DOHH2 (cell line): Measurements from ENCODE around the gene PTPN14.
A peak's percentile ranks its signal among the peaks of the same experiment; 100 is the strongest.

Experiments used
- H3F3A ChIP-seq: fragments of 200-600 bp; sonication (generic), shearing (Covaris generic); 2 replicates; pipeline ENCODE4 v1.6.0; 2016; ENCODE audit warnings: antibody characterized with exemption, mild to moderate bottlenecking; ENCODE audit not compliant: control insufficient read depth, insufficient read depth
- H3K27ac ChIP-seq: fragments of 200-600 bp; sonication (generic); 2 replicates; pipeline ENCODE4 v1.5.1; 2014; ENCODE audit warnings: low read depth, mild to moderate bottlenecking, low read length, moderate library complexity
- H3K27me3 ChIP-seq: fragments of 200-600 bp; sonication (generic); 2 replicates; pipeline ENCODE4 v1.6.1; 2014; ENCODE audit warnings: mild to moderate bottlenecking, low read length, mixed read lengths; ENCODE audit not compliant: control insufficient read depth
- H3K36me3 ChIP-seq: fragments of 200-600 bp; sonication (generic); 2 replicates; pipeline ENCODE4 v1.6.1; 2014; ENCODE audit warnings: mild to moderate bottlenecking, low read length, moderate library complexity, mixed read lengths; ENCODE audit not compliant: control insufficient read depth
- H3K4me1 ChIP-seq: fragments of 200-600 bp; sonication (generic); 2 replicates; pipeline ENCODE4 v1.6.1; 2014; ENCODE audit warnings: mild to moderate bottlenecking, low read length, mixed read lengths; ENCODE audit not compliant: control insufficient read depth
- H3K4me2 ChIP-seq: fragments of 200-600 bp; sonication (generic); 2 replicates; pipeline ENCODE4 v1.6.0; 2014; ENCODE audit warnings: mild to moderate bottlenecking, low read length, moderate library complexity
- H3K4me3 ChIP-seq: fragments of 200-600 bp; sonication (generic); 2 replicates; pipeline ENCODE4 v1.5.1; 2014; ENCODE audit warnings: mild to moderate bottlenecking, low read length, mixed read lengths
- H3K79me2 ChIP-seq: fragments of 200-600 bp; sonication (generic); 2 replicates; pipeline ENCODE4 v1.6.1; 2014; ENCODE audit warnings: mild to moderate bottlenecking, low read length, mixed read lengths; ENCODE audit not compliant: control insufficient read depth
- H3K9me2 ChIP-seq: fragments of 200-600 bp; sonication (generic); replicated peaks from 2 replicates; pipeline ENCODE4 v1.6.1; 2014; ENCODE audit warnings: mild to moderate bottlenecking, low read length, mixed read lengths; ENCODE audit not compliant: control insufficient read depth
- H3K9me3 ChIP-seq: fragments of 200-600 bp; sonication (generic); 2 replicates; pipeline ENCODE4 v1.6.1; 2014; ENCODE audit warnings: antibody characterized with exemption, low read length, mixed read lengths; ENCODE audit not compliant: control insufficient read depth, insufficient read depth
- H4K20me1 ChIP-seq: fragments of 200-600 bp; sonication (generic); 2 replicates; pipeline ENCODE4 v1.6.0; 2014; ENCODE audit warnings: low read depth, mild to moderate bottlenecking, antibody characterized with exemption, low read length, moderate library complexity; ENCODE audit not compliant: control insufficient read depth, insufficient read depth
- EZH2phosphoT487 ChIP-seq: fragments of 200-600 bp; sonication (generic); IDR thresholded peaks from 2 replicates; pipeline ENCODE4 v1.6.1; 2017; ENCODE audit warnings: borderline replicate concordance, mild to moderate bottlenecking, antibody characterized with exemption, low read length, moderate library complexity, mixed read lengths
- TF ChIP-seq, protein P1 (sequence below): fragments of 200-600 bp; sonication (generic); IDR thresholded peaks from one replicate; pipeline ENCODE4 v1.5.1; 2014; ENCODE audit warnings: antibody characterized with exemption, mild to moderate bottlenecking, low read depth, low read length; ENCODE audit not compliant: poor library complexity, severe bottlenecking

PTPN14 gene

DNA sequence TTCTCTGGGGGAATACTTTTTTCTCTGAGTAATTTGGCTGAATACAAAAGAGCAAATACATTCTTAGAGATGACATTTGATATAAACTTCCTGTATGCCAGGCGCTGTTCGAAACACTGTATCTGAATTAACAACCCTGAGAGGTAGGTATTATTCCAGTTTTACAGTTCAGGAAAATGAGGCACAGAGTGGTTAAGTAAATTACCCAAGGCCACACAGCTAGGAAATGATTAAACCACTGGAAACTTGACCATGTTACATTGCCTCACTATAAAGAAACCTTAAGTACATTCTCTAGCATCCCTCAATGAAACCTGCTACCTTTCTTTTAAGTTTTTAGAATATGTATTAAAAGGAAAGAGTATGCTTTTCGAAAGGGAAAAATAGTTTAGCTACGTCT lies 215.8 kb downstream of the PTPN14 start:
- no peaks in the 10 kb centered on the region for H3K4me1 ChIP-seq
- no peaks in the 10 kb centered on the region for H3K9me2 ChIP-seq
- no peaks in the 10 kb centered on the region for H3K9me3 ChIP-seq
- no peak overlapping the region for H3K4me3 ChIP-seq
- no peaks in the 10 kb centered on the region for H4K20me1 ChIP-seq
- no peak overlapping the region for H3K4me2 ChIP-seq
- H3K36me3 ChIP-seq, result no peaks in the 10 kb centered on the region
- H3K79me2 ChIP-seq, result no peaks in the 10 kb centered on the region
- TF ChIP-seq EZH2phosphoT487, result no peak
- TF ChIP-seq, protein P1, sequence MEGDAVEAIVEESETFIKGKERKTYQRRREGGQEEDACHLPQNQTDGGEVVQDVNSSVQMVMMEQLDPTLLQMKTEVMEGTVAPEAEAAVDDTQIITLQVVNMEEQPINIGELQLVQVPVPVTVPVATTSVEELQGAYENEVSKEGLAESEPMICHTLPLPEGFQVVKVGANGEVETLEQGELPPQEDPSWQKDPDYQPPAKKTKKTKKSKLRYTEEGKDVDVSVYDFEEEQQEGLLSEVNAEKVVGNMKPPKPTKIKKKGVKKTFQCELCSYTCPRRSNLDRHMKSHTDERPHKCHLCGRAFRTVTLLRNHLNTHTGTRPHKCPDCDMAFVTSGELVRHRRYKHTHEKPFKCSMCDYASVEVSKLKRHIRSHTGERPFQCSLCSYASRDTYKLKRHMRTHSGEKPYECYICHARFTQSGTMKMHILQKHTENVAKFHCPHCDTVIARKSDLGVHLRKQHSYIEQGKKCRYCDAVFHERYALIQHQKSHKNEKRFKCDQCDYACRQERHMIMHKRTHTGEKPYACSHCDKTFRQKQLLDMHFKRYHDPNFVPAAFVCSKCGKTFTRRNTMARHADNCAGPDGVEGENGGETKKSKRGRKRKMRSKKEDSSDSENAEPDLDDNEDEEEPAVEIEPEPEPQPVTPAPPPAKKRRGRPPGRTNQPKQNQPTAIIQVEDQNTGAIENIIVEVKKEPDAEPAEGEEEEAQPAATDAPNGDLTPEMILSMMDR, result no peak
- no peaks in the 10 kb centered on the region for H3F3A ChIP-seq
- no peaks in the 10 kb centered on the region for H3K27me3 ChIP-seq
- no peak overlapping the region for H3K27ac ChIP-seq

DNA sequence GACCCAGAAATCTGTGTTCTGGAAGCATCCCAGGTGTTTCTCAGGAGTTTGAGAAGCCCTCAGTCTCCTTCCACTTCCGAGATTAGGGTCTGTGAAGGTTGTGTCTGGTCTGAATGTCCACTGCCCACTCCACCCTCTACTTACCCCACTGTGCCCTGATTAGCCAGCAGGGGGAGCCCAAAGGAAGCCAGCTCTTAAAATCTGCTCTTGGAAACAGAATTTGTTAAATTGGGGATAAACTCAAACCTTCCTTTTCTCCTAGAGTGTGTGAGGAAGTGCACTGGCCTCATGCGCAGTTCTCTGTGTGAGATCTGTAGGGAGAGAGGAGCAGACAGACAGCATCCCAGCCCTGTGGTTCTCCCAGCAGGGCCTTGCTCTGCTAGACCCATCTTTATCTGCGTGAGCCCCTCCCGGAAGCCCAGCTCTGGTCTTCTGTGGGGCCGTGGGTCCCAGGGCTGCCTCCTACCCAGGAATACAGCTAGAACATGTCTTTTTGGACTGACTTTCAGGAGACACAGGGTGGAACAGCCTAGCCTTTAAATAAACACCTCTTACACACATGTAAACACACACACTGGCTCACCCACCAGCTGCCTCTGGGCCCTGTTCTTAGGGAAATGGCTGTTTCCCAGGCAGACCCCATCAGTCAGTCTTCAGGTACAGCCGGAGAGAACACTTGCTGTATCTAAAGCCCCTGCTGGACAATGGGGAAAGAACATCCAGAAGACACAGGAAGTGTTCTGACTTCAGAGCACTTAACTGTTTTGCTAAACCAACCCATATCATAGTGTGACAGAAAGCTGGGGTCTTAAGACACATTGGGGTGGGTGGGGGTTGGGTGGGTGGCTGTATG lies 218.2 kb downstream of the PTPN14 start:
- H4K20me1 ChIP-seq, result no peaks in the 10 kb centered on the region
- no peaks in the 10 kb centered on the region for H3K9me2 ChIP-seq
- H3K27me3 ChIP-seq, result no peaks in the 10 kb centered on the region
- TF ChIP-seq EZH2phosphoT487, result no peak
- TF ChIP-seq, protein P1, result peak; percentile 93
- no peaks in the 10 kb centered on the region for H3K79me2 ChIP-seq
- H3K4me1 ChIP-seq, result no peaks in the 10 kb centered on the region
- H3K4me2 ChIP-seq, result no peak overlapping the region
- peaks cover 3% of the 10 kb centered on the region; the same call in 1 of the 2 replicates for H3K36me3 ChIP-seq
- no peaks in the 10 kb centered on the region for H3F3A ChIP-seq
- no peak overlapping the region for H3K27ac ChIP-seq
- no peaks in the 10 kb centered on the region for H3K9me3 ChIP-seq
- no peak overlapping the region for H3K4me3 ChIP-seq

DNA sequence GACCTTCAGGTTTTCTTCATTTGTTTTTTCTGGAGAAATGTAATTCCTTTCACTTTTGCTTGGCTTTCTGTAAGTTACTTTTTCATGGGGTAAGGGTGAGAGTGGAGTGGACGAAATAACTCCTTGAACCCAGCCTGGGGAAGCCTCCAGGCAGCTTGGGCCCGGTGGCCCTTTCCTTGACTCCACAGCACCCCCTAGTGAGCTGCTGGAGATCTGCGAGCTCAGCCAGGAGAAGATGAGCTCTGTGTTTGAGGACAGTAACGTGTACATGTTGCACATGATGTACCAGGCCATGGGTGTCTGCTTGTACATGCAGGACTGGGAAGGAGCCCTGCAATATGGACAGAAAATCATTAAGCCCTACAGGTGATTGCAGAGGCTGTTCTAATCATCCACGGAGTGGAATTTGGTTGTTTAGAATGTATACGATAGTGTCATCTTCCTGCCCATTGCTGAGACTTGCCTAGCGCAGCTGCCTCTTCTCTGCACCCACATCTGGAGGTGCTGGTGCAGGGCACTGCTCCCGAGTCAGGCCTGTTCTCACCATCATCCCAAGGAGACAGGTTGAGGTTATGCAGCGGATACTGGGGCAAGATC lies 219.5 kb downstream of the PTPN14 start:
- peaks cover 3% of the 10 kb centered on the region; the same call in 1 of the 2 replicates for H3K36me3 ChIP-seq
- no peaks in the 10 kb centered on the region for H4K20me1 ChIP-seq
- H3K79me2 ChIP-seq, result no peaks in the 10 kb centered on the region
- H3K27me3 ChIP-seq, result no peaks in the 10 kb centered on the region
- H3K9me3 ChIP-seq, result no peaks in the 10 kb centered on the region
- H3K4me1 ChIP-seq, result no peaks in the 10 kb centered on the region
- no peak overlapping the region for H3K4me2 ChIP-seq
- TF ChIP-seq EZH2phosphoT487, result no peak
- TF ChIP-seq, protein P1, result peak; percentile 82
- H3K27ac ChIP-seq, result no peak overlapping the region
- H3F3A ChIP-seq, result no peaks in the 10 kb centered on the region
- H3K4me3 ChIP-seq, result no peak overlapping the region
- H3K9me2 ChIP-seq, result no peaks in the 10 kb centered on the region
